ENCODE results near the gene ZNF649.
A peak's percentile ranks its signal among the peaks of the same experiment; 100 is the strongest.

ZNF649 gene

GRCh38 chr19:51891193-51891747 is 13.5 kb downstream of the ZNF649 start:
- peaks cover 6% of the 10 kb centered on the region; the same call in 1 of the 2 replicates for H3K9me3 ChIP-seq

GRCh38 chr19:51889934-51890333 is 14.9 kb downstream of the ZNF649 start:
- H3K4me3 ChIP-seq (ENCODE audit: low read depth, low read length): no peak overlapping the region
- no peak for DNase-seq
- H3K27me3 ChIP-seq: no peaks in the 10 kb centered on the region
- peaks cover 54% of the 10 kb centered on the region for H3K36me3 ChIP-seq
- H3K4me1 ChIP-seq: no peaks in the 10 kb centered on the region
- H3K9me3 ChIP-seq: peaks cover 6% of the 10 kb centered on the region
- TF ChIP-seq CTCF (IDR thresholded peaks at IDR 0.05; ENCODE audit: low read depth, low read length): no peak

More at GRCh38 chr19:51891193-51891747, 13.5 kb downstream of the ZNF649 start:
- peaks cover 65% of the 10 kb centered on the region for H3K36me3 ChIP-seq
- H3K4me1 ChIP-seq: no peaks in the 10 kb centered on the region
- no peak for TF ChIP-seq CTCF (IDR thresholded peaks at IDR 0.05; ENCODE audit: low read depth, low read length)
- no peak for DNase-seq
- no peaks in the 10 kb centered on the region for H3K27me3 ChIP-seq
- H3K4me3 ChIP-seq (ENCODE audit: low read depth, low read length): no peak overlapping the region

GRCh38 chr19:51887522-51888498 is 17.0 kb downstream of the ZNF649 start, which contains the start of gene ZNF577:
Gene ZNF577 (minus strand): TSS chr19:51887951. CDS start chr19:51880382, 7,569 bp downstream.
- Histone ChIP-seq H3K9me3 (peaks cover 6% of the 10 kb centered on the region), H3K4me3 (ENCODE audit: low read depth, low read length) (peak within 1 kb of the TSS; percentile 81), H3K4me1 (no peaks in the 10 kb centered on the region), H3K36me3 (peaks cover 33% of the 10 kb centered on the region), H3K27me3 (no peaks in the 10 kb centered on the region)
- DNase-seq: peak; percentile 92
- TF ChIP-seq CTCF (IDR thresholded peaks at IDR 0.05; ENCODE audit: low read depth, low read length): no peak

GRCh38 chr19:51884713-51885112 is 20.1 kb downstream of the ZNF649 start:
- no peak for DNase-seq
- TF ChIP-seq CTCF (IDR thresholded peaks at IDR 0.05; ENCODE audit: low read depth, low read length): no peak
- H3K9me3 ChIP-seq: no peaks in the 10 kb centered on the region; the same call in 1 of the 2 replicates
- no peak overlapping the region for H3K4me3 ChIP-seq (ENCODE audit: low read depth, low read length)
- H3K4me1 ChIP-seq: no peaks in the 10 kb centered on the region
- peaks cover 11% of the 10 kb centered on the region for H3K36me3 ChIP-seq
- H3K27me3 ChIP-seq: no peaks in the 10 kb centered on the region

DNA sequence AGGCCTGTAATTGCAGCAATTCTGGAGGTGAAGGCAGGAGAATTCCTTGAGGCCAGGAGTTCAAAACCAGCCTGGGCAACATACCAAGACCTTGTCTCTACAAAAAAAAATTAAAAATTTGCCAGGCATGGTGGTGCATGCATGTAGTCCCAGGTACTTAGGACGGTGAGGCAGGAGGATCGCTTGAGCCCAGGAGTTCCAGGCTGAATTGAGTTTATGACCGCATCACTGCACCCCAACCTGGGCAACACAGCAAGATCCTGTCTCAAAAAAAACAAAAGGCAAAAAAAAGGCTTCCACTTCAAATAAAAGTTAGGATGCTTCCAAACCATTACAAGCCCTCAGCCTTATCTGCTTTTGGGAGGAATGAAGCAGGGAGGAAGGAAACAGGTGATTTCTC is 22.3 kb downstream of the ZNF649 start:
- peaks cover 10% of the 10 kb centered on the region; the same call in 1 of the 2 replicates for H3K36me3 ChIP-seq

More for the DNA sequence above, 22.3 kb downstream of the ZNF649 start:
- Histone ChIP-seq H3K4me1 (no peaks in the 10 kb centered on the region), H3K27me3 (no peaks in the 10 kb centered on the region), H3K9me3 (no peaks in the 10 kb centered on the region; the same call in 1 of the 2 replicates), H3K4me3 (ENCODE audit: low read depth, low read length) (no peak overlapping the region)
- DNase-seq: no peak
- TF ChIP-seq CTCF (IDR thresholded peaks at IDR 0.05; ENCODE audit: low read depth, low read length): no peak

All from BE2C (cell line).